ENCODE data around the gene PLA1A.

PLA1A gene

GRCh38 chr3:119647843-119648575, 50.3 kb downstream of the PLA1A start:
- no peak overlapping the region for H3K4me3 ChIP-seq (replicated peaks in 1 of 2; ENCODE audit: low read depth in 2 of 2, low read length in 2 of 2)
- no peak for TF ChIP-seq CTCF (IDR thresholded peaks at IDR 0.05; ENCODE audit: low read depth, low read length)
- DNase-seq (ENCODE audit: low read depth in 2 of 2), result peak in 1 of 2 donors; percentile 77

- peak in 1 of 2 donors; percentile 54 for DNase-seq (ENCODE audit: low read depth in 2 of 2)
- no peak for TF ChIP-seq CTCF (IDR thresholded peaks at IDR 0.05; ENCODE audit: low read depth, low read length)
- H3K4me3 ChIP-seq (replicated peaks in 1 of 2; ENCODE audit: low read depth in 2 of 2, low read length in 2 of 2), result no peak overlapping the region
These were observed 52.1 kb downstream of the PLA1A start for GRCh38 chr3:119649761-119650160.

GRCh38 chr3:119652306-119653033, 54.8 kb downstream of the PLA1A start:
- no peak overlapping the region for H3K4me3 ChIP-seq (replicated peaks in 1 of 2; ENCODE audit: low read depth in 2 of 2, low read length in 2 of 2)
- no peak for TF ChIP-seq CTCF (IDR thresholded peaks at IDR 0.05; ENCODE audit: low read depth, low read length)
- no peak for DNase-seq (ENCODE audit: low read depth in 2 of 2)

- no peak for DNase-seq (ENCODE audit: low read depth in 2 of 2)
- TF ChIP-seq CTCF (IDR thresholded peaks at IDR 0.05; ENCODE audit: low read depth, low read length), result no peak
- H3K4me3 ChIP-seq (replicated peaks in 1 of 2; ENCODE audit: low read depth in 2 of 2, low read length in 2 of 2), result no peak overlapping the region
These were observed 56.2 kb downstream of the PLA1A start for GRCh38 chr3:119653876-119654275.

GRCh38 chr3:119657887-119658702, 60.4 kb downstream of the PLA1A start:
- TF ChIP-seq CTCF (IDR thresholded peaks at IDR 0.05; ENCODE audit: low read depth, low read length), result no peak
- DNase-seq (ENCODE audit: low read depth in 2 of 2), result no peak

GRCh38 chr3:119658994-119659393, 61.3 kb downstream of the PLA1A start:
- H3K4me3 ChIP-seq (replicated peaks in 1 of 2; ENCODE audit: low read depth in 2 of 2, low read length in 2 of 2), result no peak overlapping the region
- no peak for DNase-seq (ENCODE audit: low read depth in 2 of 2)
- no peak for TF ChIP-seq CTCF (IDR thresholded peaks at IDR 0.05; ENCODE audit: low read depth, low read length)

More at GRCh38 chr3:119657887-119658702, 60.4 kb downstream of the PLA1A start:
- no peak overlapping the region for H3K4me3 ChIP-seq (replicated peaks in 1 of 2; ENCODE audit: low read depth in 2 of 2, low read length in 2 of 2)
